OCI-LY7 (cell line): Measurements from ENCODE around the gene TSPAN17.

Experiments
- CTCF ChIP-seq: fragments of 200-600 bp; sonication (generic); conservative IDR thresholded peaks from 2 replicates; pipeline ENCODE4 v1.5.1; 2014; ENCODE audit warnings: mild to moderate bottlenecking, antibody characterized with exemption, low read length, moderate library complexity, mixed read lengths
- EZH2phosphoT487 ChIP-seq: fragments of 200-600 bp; sonication (generic); IDR thresholded peaks from 2 replicates; pipeline ENCODE4 v1.6.1; 2018; ENCODE audit warnings: low read depth, borderline replicate concordance, mild to moderate bottlenecking, mixed run types, antibody characterized with exemption, low read length, moderate library complexity, mixed read lengths

DNA sequence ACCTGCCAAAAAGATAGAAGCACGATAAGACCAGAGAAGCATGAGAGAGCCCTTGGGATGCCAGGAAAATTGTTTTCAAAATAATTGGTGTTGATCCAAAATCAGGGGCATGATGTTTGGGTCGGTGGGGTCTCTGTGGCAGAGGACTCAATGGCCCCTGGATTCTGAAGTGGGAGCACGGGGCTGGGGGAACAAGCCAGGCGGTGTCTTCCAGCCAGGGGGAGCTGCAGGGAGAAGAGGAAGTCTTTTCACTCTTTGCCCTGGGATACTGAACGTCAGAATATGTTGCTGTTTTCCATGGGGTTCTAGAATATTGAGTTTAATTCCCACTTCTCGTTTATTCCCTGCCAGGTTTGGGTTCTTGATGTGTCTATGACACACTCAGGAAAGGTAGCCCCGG, 20.4 kb downstream of the TSPAN17 start:
- TF ChIP-seq CTCF (no peak), EZH2phosphoT487 (no peak)
